Neural progenitor cell (in vitro differentiated cells): ENCODE measurements around the gene SBK2. TPM values are rescaled to one million over a fixed set of nuclear protein-coding genes. Genes with fewer than 3 reads are reported as not detected.
A peak's percentile ranks its signal among the peaks of the same experiment; 100 is the strongest.

Experiments used
- DNase-seq: peaks from one replicate; pipeline ENCODE4 v3.0.0-alpha.2; 2016; ENCODE audit warnings: low spot score
- H2AFZ ChIP-seq: fragments of 200-600 bp; sonication (generic); replicated peaks from 2 replicates; pipeline ENCODE4 v1.6.1; 2016; ENCODE audit warnings: antibody characterized with exemption
- H3F3A ChIP-seq: fragments of 200-600 bp; sonication (generic); 2 replicates; pipeline ENCODE4 v1.6.1; 2016; ENCODE audit warnings: antibody characterized with exemption, low read depth
- H3K27ac ChIP-seq: fragments of 200-600 bp; sonication (generic); 2 replicates; pipeline ENCODE4 v1.5.1; 2016; ENCODE audit warnings: mild to moderate bottlenecking
- H3K27me3 ChIP-seq: fragments of 200-600 bp; sonication (generic); 2 replicates; pipeline ENCODE4 v1.6.1; 2016; ENCODE audit warnings: mild to moderate bottlenecking, moderate library complexity
- H3K36me3 ChIP-seq: fragments of 200-600 bp; sonication (generic); 2 replicates; pipeline ENCODE4 v1.5.1; 2016
- H3K4me1 ChIP-seq: fragments of 200-600 bp; sonication (generic); 2 replicates; pipeline ENCODE4 v1.6.1; 2016; ENCODE audit warnings: mixed run types
- H3K4me2 ChIP-seq: fragments of 200-600 bp; sonication (generic); 2 replicates; pipeline ENCODE4 v1.6.1; 2016
- H3K4me3 ChIP-seq: fragments of 200-600 bp; sonication (generic); 2 replicates; pipeline ENCODE4 v1.5.1; 2016
- H3K79me2 ChIP-seq: fragments of 200-600 bp; sonication (generic); 2 replicates; pipeline ENCODE4 v1.6.1; 2016; ENCODE audit warnings: low read depth
- H3K9ac ChIP-seq: fragments of 200-600 bp; sonication (generic); 2 replicates; pipeline ENCODE4 v1.6.1; 2016
- H3K9me3 ChIP-seq: fragments of 200-600 bp; sonication (generic); 2 replicates; pipeline ENCODE4 v1.5.1; 2016; ENCODE audit warnings: low read depth
- H4K20me1 ChIP-seq: fragments of 200-600 bp; sonication (generic); 2 replicates; pipeline ENCODE4 v1.6.1; 2016; ENCODE audit warnings: low read depth
- H3K27ac Mint-ChIP-seq: 3 replicates; pipeline ENCODE4 v1.8.0; 2021; ENCODE audit warnings: mixed read lengths
- H3K27me3 Mint-ChIP-seq: 2 replicates; pipeline ENCODE4 v1.8.0; 2022; ENCODE audit warnings: low read depth, mild to moderate bottlenecking, inconsistent platforms, moderate library complexity, mixed read lengths; ENCODE audit not compliant: insufficient read depth
- H3K36me3 Mint-ChIP-seq: 3 replicates; pipeline ENCODE4 v1.8.0; 2021; ENCODE audit warnings: mixed read lengths
- H3K4me1 Mint-ChIP-seq: 3 replicates; pipeline ENCODE4 v1.8.0; 2021; ENCODE audit warnings: mixed read lengths
- H3K4me3 Mint-ChIP-seq: 3 replicates; pipeline ENCODE4 v1.8.0; 2021; ENCODE audit warnings: mild to moderate bottlenecking, moderate library complexity, mixed read lengths
- H3K9me3 Mint-ChIP-seq: 3 replicates; pipeline ENCODE4 v1.8.0; 2020; ENCODE audit warnings: mixed read lengths
- CTCF ChIP-seq: fragments of 200-600 bp; sonication (generic); IDR thresholded peaks from 2 replicates; pipeline ENCODE4 v1.5.1; 2017; ENCODE audit warnings: antibody characterized with exemption, mild to moderate bottlenecking
- EZH2 ChIP-seq: fragments of 200-600 bp; sonication (generic); IDR thresholded peaks from 2 replicates; pipeline ENCODE4 v1.6.1; 2017; ENCODE audit warnings: antibody characterized with exemption, mild to moderate bottlenecking, moderate library complexity
- EZH2phosphoT487 ChIP-seq: fragments of 200-600 bp; sonication (generic); IDR thresholded peaks from 2 replicates; pipeline ENCODE4 v1.6.1; 2017; ENCODE audit warnings: antibody characterized with exemption
- total RNA-seq: library from RNA; depleted of rRNA; stranded (reverse); fragments of >200 nt; gene quantifications from 2 replicates; pipeline ENCODE4 v1.2.3, GENCODE V29; 2015; ENCODE audit warnings: low replicate concordance

The SBK2 gene
- total RNA-seq, 1 donor from 2014 or later, result not detected

DNA sequence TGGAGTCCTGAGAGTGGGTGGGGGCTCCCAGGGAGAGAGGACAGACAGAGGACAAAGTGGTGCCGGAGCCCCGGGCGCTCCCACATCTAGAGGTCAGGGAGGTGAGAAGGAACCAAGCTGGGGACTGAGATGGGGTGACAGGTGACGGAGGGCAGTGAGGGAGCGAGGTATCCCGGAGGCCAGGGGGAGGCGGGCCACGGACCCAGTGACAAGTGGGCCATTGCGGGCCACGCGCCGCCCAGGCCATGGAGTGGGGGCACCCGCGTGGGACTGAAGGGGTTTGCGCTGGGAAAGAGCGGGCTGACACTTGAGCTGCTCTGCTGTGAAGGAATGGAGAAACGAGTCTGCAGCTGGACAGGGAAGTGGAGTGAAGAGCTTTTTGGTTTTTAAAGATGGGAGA, 57.9 kb downstream of the SBK2 start:
- no peak overlapping the region for H3K27ac ChIP-seq
- H3K79me2 ChIP-seq, result peaks cover 19% of the 10 kb centered on the region
- H3K4me1 ChIP-seq, result peaks cover 32% of the 10 kb centered on the region
- peaks cover 2% of the 10 kb centered on the region for H3K36me3 Mint-ChIP-seq
- H3K27me3 ChIP-seq, result no peaks in the 10 kb centered on the region
- H4K20me1 ChIP-seq, result no peaks in the 10 kb centered on the region
- H3K4me3 ChIP-seq, result no peak overlapping the region
- peaks cover 41% of the 10 kb centered on the region for H3K4me1 Mint-ChIP-seq
- no peaks in the 10 kb centered on the region for H3K9me3 Mint-ChIP-seq
- no peak overlapping the region for H3K4me2 ChIP-seq
- peaks cover 42% of the 10 kb centered on the region for H3F3A ChIP-seq
- H3K36me3 ChIP-seq, result no peaks in the 10 kb centered on the region
- H3K9me3 ChIP-seq, result no peaks in the 10 kb centered on the region
- peak overlapping the region; percentile 27 for H3K27ac Mint-ChIP-seq
- no peak overlapping the region for H2AFZ ChIP-seq
- DNase-seq, result no peak
- TF ChIP-seq EZH2phosphoT487 (no peak), EZH2 (no peak), CTCF (no peak)
- peaks cover 14% of the 10 kb centered on the region for H3K27me3 Mint-ChIP-seq
- H3K9ac ChIP-seq, result no peak overlapping the region
- peak overlapping the region; percentile 95 for H3K4me3 Mint-ChIP-seq

Other genes with a start within 250 kb of the SBK2 start
- 0.62 TPM in 1 of 2 replicates, not detected in the other for gene TMEM150B, start 211.8 kb downstream of the SBK2 start, total RNA-seq
- gene KMT5C, start 197.3 kb downstream of the SBK2 start, total RNA-seq, result 21.1 and 73.7 TPM in 2 replicates
- 0.77 TPM in 1 of 2 replicates, not detected in the other for gene COX6B2, start 182.4 kb downstream of the SBK2 start, total RNA-seq
- gene GARIN5B, start 173.9 kb downstream of the SBK2 start, total RNA-seq, result 0.09 TPM in 1 of 2 replicates, not detected in the other
- gene IL11, start 166.7 kb downstream of the SBK2 start, total RNA-seq, result 0.06 and 0.62 TPM in 2 replicates
- not detected in 2 replicates for gene TMEM190, start 160.3 kb downstream of the SBK2 start, total RNA-seq
- 0.15 TPM in 1 of 2 replicates, not detected in the other for gene TMEM238, start 152.8 kb downstream of the SBK2 start, total RNA-seq
- gene RPL28, start 151.2 kb downstream of the SBK2 start, total RNA-seq, result 1,017 and 1,124 TPM in 2 replicates
- 118 and 159 TPM in 2 replicates for gene UBE2S, start 129.3 kb downstream of the SBK2 start, total RNA-seq
- 0.09 and 0.21 TPM in 2 replicates for gene SHISA7, start 93.8 kb downstream of the SBK2 start, total RNA-seq
- 14.8 and 34.4 TPM in 2 replicates for gene ISOC2, start 75.5 kb downstream of the SBK2 start, total RNA-seq
- gene C19orf85, start 72.4 kb downstream of the SBK2 start, total RNA-seq, result not detected in 2 replicates
- gene ZNF628, start 60.5 kb downstream of the SBK2 start, total RNA-seq, result 5.0 TPM in 1 of 2 replicates, not detected in the other
- gene NAT14, start 51.9 kb downstream of the SBK2 start, total RNA-seq, result 16.2 and 49.2 TPM in 2 replicates
- 0.56 TPM in 1 of 2 replicates, not detected in the other for gene SSC5D, start 48.7 kb downstream of the SBK2 start, total RNA-seq
- 3.3 and 15.1 TPM in 2 replicates for gene SBK3, start 8.4 kb upstream of the SBK2 start, total RNA-seq
- gene ZNF579, start 43.7 kb upstream of the SBK2 start, total RNA-seq, result 2.1 and 15.2 TPM in 2 replicates
- 4.8 and 10.8 TPM in 2 replicates for gene FIZ1, start 62.4 kb upstream of the SBK2 start, total RNA-seq
- gene ZNF524, start 63.2 kb upstream of the SBK2 start, total RNA-seq, result 3.2 and 5.4 TPM in 2 replicates
- 0.49 and 4.5 TPM in 2 replicates for gene ZNF865, start 68.5 kb upstream of the SBK2 start, total RNA-seq
- gene ZNF784, start 87.4 kb upstream of the SBK2 start, total RNA-seq, result 3.9 and 12.5 TPM in 2 replicates
- gene ZNF580, start 103.9 kb upstream of the SBK2 start, total RNA-seq, result 2.8 and 13.4 TPM in 2 replicates
- 12.2 and 32.4 TPM in 2 replicates for gene ZNF581, start 106.5 kb upstream of the SBK2 start, total RNA-seq
- gene CCDC106, start 111.1 kb upstream of the SBK2 start, total RNA-seq, result 7.6 and 24.9 TPM in 2 replicates
- gene U2AF2, start 117.9 kb upstream of the SBK2 start, total RNA-seq, result 124 and 238 TPM in 2 replicates
- 16.1 and 75.0 TPM in 2 replicates for gene EPN1, start 138.1 kb upstream of the SBK2 start, total RNA-seq
- gene NLRP9, start 201.3 kb upstream of the SBK2 start, total RNA-seq, result not detected in 2 replicates
- gene RFPL4A, start 222.0 kb upstream of the SBK2 start, total RNA-seq, result not detected in 2 replicates
- gene RFPL4AL1, start 232.0 kb upstream of the SBK2 start, total RNA-seq, result not detected in 2 replicates